Osteoblast (primary cell): ENCODE results near the gene LRCH3. TPM values are rescaled to one million over a fixed set of nuclear protein-coding genes. Genes with fewer than 3 reads are reported as not detected.

Experiments used
- DNase-seq: peaks from one replicate; pipeline ENCODE4 v3.0.0; 2011; ENCODE audit warnings: low spot score, mixed read lengths; ENCODE audit not compliant: insufficient read length; ENCODE audit errors: missing footprints
- H2AFZ ChIP-seq: 2 replicates; pipeline ENCODE4 v1.6.0; 2011; ENCODE audit warnings: mild to moderate bottlenecking, low read length
- H3K27ac ChIP-seq: 2 replicates; pipeline ENCODE4 v1.5.1; 2011; ENCODE audit warnings: mild to moderate bottlenecking, low read depth, low read length, moderate library complexity
- H3K27me3 ChIP-seq: 2 replicates; pipeline ENCODE4 v1.6.0; 2012; ENCODE audit warnings: mild to moderate bottlenecking, control low read depth, inconsistent platforms, low read length, moderate library complexity; ENCODE audit not compliant: insufficient read depth
- H3K36me3 ChIP-seq: 2 replicates; pipeline ENCODE4 v1.5.1; 2011; ENCODE audit warnings: mild to moderate bottlenecking, low read length, control low read depth, moderate library complexity; ENCODE audit not compliant: insufficient read depth
- H3K4me1 ChIP-seq: 2 replicates; pipeline ENCODE4 v1.5.1; 2011; ENCODE audit warnings: mild to moderate bottlenecking, low read length, control low read depth, moderate library complexity; ENCODE audit not compliant: insufficient read depth
- H3K4me2 ChIP-seq: 2 replicates; pipeline ENCODE4 v1.6.0; 2011; ENCODE audit warnings: mild to moderate bottlenecking, low read length; ENCODE audit not compliant: insufficient read depth
- H3K4me3 ChIP-seq: fragments of 200-600 bp; sonication (generic); 3 replicates; pipeline ENCODE4 v1.5.1; 2012; ENCODE audit warnings: mild to moderate bottlenecking, low read length, inconsistent platforms; ENCODE audit not compliant: insufficient read depth
- H3K79me2 ChIP-seq: 2 replicates; pipeline ENCODE4 v1.6.0; 2012; ENCODE audit warnings: mild to moderate bottlenecking, low read length, control low read depth, inconsistent platforms; ENCODE audit not compliant: insufficient read depth
- H3K9me3 ChIP-seq: 2 replicates; pipeline ENCODE4 v1.5.1; 2011; ENCODE audit warnings: low read depth, low read length, control low read depth
- H4K20me1 ChIP-seq: 2 replicates; pipeline ENCODE4 v1.6.0; 2012; ENCODE audit warnings: mild to moderate bottlenecking, low read length, control low read depth; ENCODE audit not compliant: insufficient read depth
- CTCF ChIP-seq: IDR thresholded peaks from 2 replicates; pipeline ENCODE4 v1.5.1; 2011; ENCODE audit warnings: mild to moderate bottlenecking, low read depth, low read length, moderate library complexity; ENCODE audit errors: extremely low read depth
- total RNA-seq: library from RNA; depleted of rRNA; stranded (reverse); fragments of >200 nt; gene quantifications from 2 replicates; pipeline ENCODE4 v1.2.3, GENCODE V29; 2012

Gene LRCH3
- total RNA-seq, 1 donor = 91.6 TPM

- no peak for TF ChIP-seq CTCF
- H2AFZ ChIP-seq = no peak overlapping the region
- H3K4me3 ChIP-seq = no peak overlapping the region
- no peaks in the 10 kb centered on the region for H3K79me2 ChIP-seq
- no peak overlapping the region for H3K27ac ChIP-seq
- no peaks in the 10 kb centered on the region for H4K20me1 ChIP-seq
- H3K27me3 ChIP-seq = no peaks in the 10 kb centered on the region
- peaks cover 62% of the 10 kb centered on the region for H3K36me3 ChIP-seq
- H3K4me2 ChIP-seq = no peak overlapping the region
- no peak for DNase-seq
- no peaks in the 10 kb centered on the region for H3K4me1 ChIP-seq
- no peaks in the 10 kb centered on the region for H3K9me3 ChIP-seq
Observed at GRCh38 chr3:197835509-197835908, 44.5 kb downstream of the LRCH3 start.

GRCh38 chr3:197836244-197836643, 45.2 kb downstream of the LRCH3 start:
- H3K27ac ChIP-seq = no peak overlapping the region
- peaks cover 63% of the 10 kb centered on the region for H3K36me3 ChIP-seq
- H2AFZ ChIP-seq = no peak overlapping the region
- H3K9me3 ChIP-seq = no peaks in the 10 kb centered on the region
- H3K4me2 ChIP-seq = no peak overlapping the region
- H3K4me1 ChIP-seq = no peaks in the 10 kb centered on the region
- no peaks in the 10 kb centered on the region for H3K27me3 ChIP-seq
- H3K4me3 ChIP-seq = no peak overlapping the region
- no peak for DNase-seq
- TF ChIP-seq CTCF = no peak
- H3K79me2 ChIP-seq = no peaks in the 10 kb centered on the region
- no peaks in the 10 kb centered on the region for H4K20me1 ChIP-seq

GRCh38 chr3:197837282-197837681, 46.2 kb downstream of the LRCH3 start:
- H3K4me1 ChIP-seq = no peaks in the 10 kb centered on the region

GRCh38 chr3:197841789-197842188, 50.7 kb downstream of the LRCH3 start:
- TF ChIP-seq CTCF = no peak
- no peak for DNase-seq
- no peaks in the 10 kb centered on the region for H4K20me1 ChIP-seq
- no peaks in the 10 kb centered on the region for H3K27me3 ChIP-seq
- no peak overlapping the region for H2AFZ ChIP-seq
- no peaks in the 10 kb centered on the region for H3K9me3 ChIP-seq
- H3K36me3 ChIP-seq = peaks cover 65% of the 10 kb centered on the region
- no peak overlapping the region for H3K4me3 ChIP-seq
- no peaks in the 10 kb centered on the region for H3K4me1 ChIP-seq
- no peak overlapping the region for H3K4me2 ChIP-seq
- no peaks in the 10 kb centered on the region for H3K79me2 ChIP-seq
- no peak overlapping the region for H3K27ac ChIP-seq

More at GRCh38 chr3:197837282-197837681, 46.2 kb downstream of the LRCH3 start:
- H3K79me2 ChIP-seq = no peaks in the 10 kb centered on the region
- DNase-seq = no peak
- no peak for TF ChIP-seq CTCF
- H3K4me3 ChIP-seq = no peak overlapping the region
- no peak overlapping the region for H3K27ac ChIP-seq
- H3K4me2 ChIP-seq = no peak overlapping the region
- H4K20me1 ChIP-seq = no peaks in the 10 kb centered on the region
- H2AFZ ChIP-seq = no peak overlapping the region
- no peaks in the 10 kb centered on the region for H3K27me3 ChIP-seq
- H3K36me3 ChIP-seq = peaks cover 65% of the 10 kb centered on the region
- H3K9me3 ChIP-seq = no peaks in the 10 kb centered on the region
